ENCODE measurements around the gene KIF23. TPM values are rescaled to one million over a fixed set of nuclear protein-coding genes. Genes with fewer than 3 reads are reported as not detected.

The KIF23 gene
- polyA plus RNA-seq, 3 donors, result 1.5 to 8.1 (median 1.8) TPM

- Histone ChIP-seq H3K27me3 (ENCODE audit: control insufficient read depth in 2 of 2, insufficient read depth in 2 of 2, low read length in 2 of 2) (no peaks in the 10 kb centered on the region), H3K36me3 (replicated peaks in 1 of 2; ENCODE audit: control insufficient read depth in 1 of 2, insufficient read depth in 2 of 2, low read length in 2 of 2) (peaks cover 5 to 39% of the 10 kb centered on the region in 2 donors), H3K9ac (ENCODE audit: insufficient read depth, low read length, poor library complexity, severe bottlenecking) (peak overlapping the region; percentile 27), H3K4me1 (ENCODE audit: control insufficient read depth in 1 of 2, insufficient read depth in 2 of 2, low read length in 2 of 2) (peaks cover 36 to 59% of the 10 kb centered on the region in 2 donors), H3K79me2 (ENCODE audit: insufficient read depth, low read length) (peaks cover 29% of the 10 kb centered on the region), H3K9me3 (replicated peaks in 1 of 2; ENCODE audit: control insufficient read depth in 1 of 2, insufficient read depth in 1 of 2, low read length in 2 of 2) (no peaks in the 10 kb centered on the region), H2AFZ (ENCODE audit: insufficient read depth, low read depth, low read length, poor library complexity, severe bottlenecking) (peak overlapping the region; percentile 33), H3K4me2 (replicated peaks; ENCODE audit: extremely low read depth, low read length, poor library complexity, severe bottlenecking) (peak overlapping the region; percentile 68), H3K4me3 (replicated peaks in 1 of 3; ENCODE audit: low read depth in 2 of 3, low read length in 3 of 3) (peak overlapping the region; percentile 23 to 61 (median 59)), H3K27ac (ENCODE audit: low read depth in 1 of 2, low read length in 2 of 2) (peak overlapping the region in 1 of 2 donors; percentile 74), H4K20me1 (ENCODE audit: insufficient read depth, low read length) (no peaks in the 10 kb centered on the region)
- H3K4me1 Mint-ChIP-seq, result peaks cover 49% of the 10 kb centered on the region
- no peak for TF ChIP-seq CTCF (IDR thresholded peaks at IDR 0.05)
- no peaks in the 10 kb centered on the region for H3K27me3 Mint-ChIP-seq (ENCODE audit: low read depth in 3 of 3)
- peak in 1 of 3 donors; percentile 24 for DNase-seq
- H3K9me3 Mint-ChIP-seq, result peaks cover 0 to 2% (median 0%) of the 10 kb centered on the region in 7 donors
- H3K4me3 Mint-ChIP-seq, result peak overlapping the region; percentile 58 to 98
- intact Hi-C loops (cut with micrococcal nuclease), result no loop called here
- peak overlapping the region; percentile 13 to 92 (median 76) for H3K27ac Mint-ChIP-seq
- 0% methylated on average over 3 of the region's 4 CpGs for WGBS (ENCODE audit: insufficient coverage)
- H3K36me3 Mint-ChIP-seq, result peaks cover 12 to 49% of the 10 kb centered on the region in 2 donors
Observed at GRCh38 chr15:69439623-69440022, 25.5 kb downstream of the KIF23 start.

GRCh38 chr15:69443032-69443611 lies 29.0 kb downstream of the KIF23 start:
- peaks cover 25% of the 10 kb centered on the region for H3K79me2 ChIP-seq (ENCODE audit: insufficient read depth, low read length)
- H3K27ac ChIP-seq (ENCODE audit: low read depth in 1 of 2, low read length in 2 of 2), result peak overlapping the region in 1 of 2 donors; percentile 12
- intact Hi-C loops (cut with micrococcal nuclease), result no loop called here
- Mint-ChIP-seq H3K9me3 (peaks cover 0 to 2% (median 0%) of the 10 kb centered on the region in 7 donors), H3K4me3 (peak overlapping the region in 1 of 2 donors; percentile 43), H3K27ac (peak overlapping the region in 3 of 7 donors; percentile 30 to 67 (median 37)), H3K4me1 (peaks cover 29% of the 10 kb centered on the region), H3K36me3 (peaks cover 31 to 54% of the 10 kb centered on the region in 2 donors), H3K27me3 (ENCODE audit: low read depth in 3 of 3) (peaks cover 0 to 2% (median 0%) of the 10 kb centered on the region in 3 donors)
- H3K4me2 ChIP-seq (replicated peaks; ENCODE audit: extremely low read depth, low read length, poor library complexity, severe bottlenecking), result no peak overlapping the region
- H3K4me3 ChIP-seq (replicated peaks in 1 of 3; ENCODE audit: low read depth in 2 of 3, low read length in 3 of 3), result no peak overlapping the region
- H3K9me3 ChIP-seq (replicated peaks in 1 of 2; ENCODE audit: control insufficient read depth in 1 of 2, insufficient read depth in 1 of 2, low read length in 2 of 2), result no peaks in the 10 kb centered on the region
- H3K27me3 ChIP-seq (ENCODE audit: control insufficient read depth in 2 of 2, insufficient read depth in 2 of 2, low read length in 2 of 2), result no peaks in the 10 kb centered on the region
- peak overlapping the region; percentile 10 for H2AFZ ChIP-seq (ENCODE audit: insufficient read depth, low read depth, low read length, poor library complexity, severe bottlenecking)
- TF ChIP-seq CTCF (IDR thresholded peaks at IDR 0.05), result no peak
- H3K36me3 ChIP-seq (replicated peaks in 1 of 2; ENCODE audit: control insufficient read depth in 1 of 2, insufficient read depth in 2 of 2, low read length in 2 of 2), result peaks cover 29 to 61% of the 10 kb centered on the region in 2 donors
- peaks cover 19 to 30% of the 10 kb centered on the region in 2 donors for H3K4me1 ChIP-seq (ENCODE audit: control insufficient read depth in 1 of 2, insufficient read depth in 2 of 2, low read length in 2 of 2)
- no peak overlapping the region for H3K9ac ChIP-seq (ENCODE audit: insufficient read depth, low read length, poor library complexity, severe bottlenecking)
- WGBS (ENCODE audit: insufficient coverage), result 100% methylated on average over 1 of the region's 5 CpGs
- no peaks in the 10 kb centered on the region for H4K20me1 ChIP-seq (ENCODE audit: insufficient read depth, low read length)
- DNase-seq, result no peak
